ENCODE results near the gene FAT4.

GRCh38 chr4:125267630-125268029 lies 47.1 kb upstream of the FAT4 start:
- no peak for TF ChIP-seq CTCF (IDR thresholded peaks at IDR 0.05)
- no peak for TF ChIP-seq POLR2A (IDR thresholded peaks at IDR 0.05)
- TF ChIP-seq EP300 (IDR thresholded peaks at IDR 0.05) = no peak
- TF ChIP-seq POLR2AphosphoS5 (IDR thresholded peaks at IDR 0.05) = no peak

All from gastroesophageal sphincter (tissue), 3 donors.